ENCODE results near the gene MTCH1. TPM values are rescaled to one million over a fixed set of nuclear protein-coding genes. Genes with fewer than 3 reads are reported as not detected.

MTCH1 gene
- total RNA-seq, 2 experiments from 2014 or later, result 231 to 239 TPM

DNA sequence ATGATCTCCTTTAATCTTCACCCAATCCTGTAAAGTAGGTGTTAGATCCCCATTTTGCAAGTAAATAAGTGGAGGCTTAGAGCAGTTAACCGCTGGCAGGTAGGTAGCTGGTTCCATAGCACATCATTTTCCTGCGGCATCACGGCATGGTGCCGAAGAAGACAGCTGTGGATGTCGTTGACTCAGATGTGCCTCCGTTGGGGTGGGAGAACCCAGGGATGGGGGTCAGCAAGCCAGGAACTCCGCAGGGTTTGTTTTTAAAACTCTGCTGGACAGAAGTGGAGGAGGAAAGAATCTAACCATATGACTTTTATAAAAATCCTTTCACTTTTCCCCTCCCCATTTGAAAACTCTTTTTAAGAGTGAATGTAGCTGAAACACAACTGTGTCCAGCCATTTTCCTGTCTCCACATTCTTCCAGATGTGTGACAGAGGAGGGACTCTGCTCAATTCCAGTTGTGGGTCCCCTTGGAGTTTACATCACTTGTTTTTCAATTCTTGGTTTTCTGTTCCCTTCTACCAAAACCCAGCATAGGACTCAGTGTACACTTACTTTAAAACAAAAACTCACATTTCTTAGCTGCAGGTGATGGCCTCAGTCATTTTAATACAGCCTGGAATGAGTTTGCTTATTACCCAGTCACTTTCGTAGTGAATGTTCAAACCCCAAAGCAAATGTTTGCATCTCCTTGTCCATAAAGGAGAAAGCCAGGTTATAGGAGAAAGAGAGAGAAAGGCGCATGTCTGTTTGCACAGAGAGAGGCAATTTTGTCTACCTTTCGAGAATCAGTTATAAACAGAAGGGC lies 59.1 kb downstream of the MTCH1 start:
- peaks cover 34% of the 10 kb centered on the region for H3K36me3 ChIP-seq (ENCODE audit: insufficient read depth, low read length)
- ChIA-PET CTCF (no interaction called here), POLR2A (no interaction called here)
- TF ChIP-seq, protein P1, sequence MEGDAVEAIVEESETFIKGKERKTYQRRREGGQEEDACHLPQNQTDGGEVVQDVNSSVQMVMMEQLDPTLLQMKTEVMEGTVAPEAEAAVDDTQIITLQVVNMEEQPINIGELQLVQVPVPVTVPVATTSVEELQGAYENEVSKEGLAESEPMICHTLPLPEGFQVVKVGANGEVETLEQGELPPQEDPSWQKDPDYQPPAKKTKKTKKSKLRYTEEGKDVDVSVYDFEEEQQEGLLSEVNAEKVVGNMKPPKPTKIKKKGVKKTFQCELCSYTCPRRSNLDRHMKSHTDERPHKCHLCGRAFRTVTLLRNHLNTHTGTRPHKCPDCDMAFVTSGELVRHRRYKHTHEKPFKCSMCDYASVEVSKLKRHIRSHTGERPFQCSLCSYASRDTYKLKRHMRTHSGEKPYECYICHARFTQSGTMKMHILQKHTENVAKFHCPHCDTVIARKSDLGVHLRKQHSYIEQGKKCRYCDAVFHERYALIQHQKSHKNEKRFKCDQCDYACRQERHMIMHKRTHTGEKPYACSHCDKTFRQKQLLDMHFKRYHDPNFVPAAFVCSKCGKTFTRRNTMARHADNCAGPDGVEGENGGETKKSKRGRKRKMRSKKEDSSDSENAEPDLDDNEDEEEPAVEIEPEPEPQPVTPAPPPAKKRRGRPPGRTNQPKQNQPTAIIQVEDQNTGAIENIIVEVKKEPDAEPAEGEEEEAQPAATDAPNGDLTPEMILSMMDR (IDR thresholded peaks at IDR 0.05), result no peak
- no peaks in the 10 kb centered on the region for H3K9me3 Mint-ChIP-seq
- no peaks in the 10 kb centered on the region for H3K27me3 ChIP-seq (ENCODE audit: control insufficient read depth in 1 of 2, insufficient read depth in 2 of 2, low read length in 2 of 2)
- intact Hi-C loops (cut with DNase I, micrococcal nuclease), result no loop called here
- ATAC-seq (ENCODE audit: poor library complexity), result no peak
- H3K4me1 Mint-ChIP-seq (ENCODE audit: low read depth), result peaks cover 5% of the 10 kb centered on the region
- H3K27me3 Mint-ChIP-seq, result no peaks in the 10 kb centered on the region
- no peak overlapping the region for H3K27ac ChIP-seq (ENCODE audit: low read depth in 1 of 2, low read length in 2 of 2)
- H3K36me3 Mint-ChIP-seq (ENCODE audit: low read depth), result peaks cover 38% of the 10 kb centered on the region
- no peak overlapping the region for H3K4me3 ChIP-seq (ENCODE audit: low read length)
- peaks cover 7% of the 10 kb centered on the region for H3K4me1 ChIP-seq (ENCODE audit: insufficient read depth, low read length)
- H3K27ac Mint-ChIP-seq, result no peak overlapping the region
- no peaks in the 10 kb centered on the region for H3K9me3 ChIP-seq (ENCODE audit: control insufficient read depth in 1 of 2, insufficient read depth in 1 of 2, low read length in 2 of 2)
- no peak overlapping the region for H3K4me3 Mint-ChIP-seq
- DNase-seq, result no peak

DNA sequence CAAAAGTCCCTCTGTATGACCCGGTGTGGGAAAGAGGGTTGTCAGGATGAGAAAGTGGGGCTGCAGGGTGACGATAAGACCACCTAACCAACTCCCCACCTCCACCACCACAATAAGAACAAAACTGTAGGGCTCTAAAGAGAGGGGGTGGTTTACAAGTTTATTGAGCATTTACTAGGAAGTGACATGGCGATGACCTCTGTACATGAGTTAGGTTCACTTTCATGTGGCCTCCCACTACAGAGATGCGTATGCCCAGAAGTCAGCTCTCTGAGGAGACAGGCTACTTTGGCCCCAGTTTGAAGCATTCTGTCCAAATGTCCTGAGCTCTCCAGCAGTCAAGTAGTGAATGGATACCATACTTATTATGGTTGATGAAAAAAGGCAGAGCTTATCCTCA lies 60.2 kb downstream of the MTCH1 start:
- H3K9me3 ChIP-seq (ENCODE audit: control insufficient read depth in 1 of 2, insufficient read depth in 1 of 2, low read length in 2 of 2), result no peaks in the 10 kb centered on the region
- intact Hi-C loops (cut with DNase I, micrococcal nuclease), result no loop called here

DNA sequence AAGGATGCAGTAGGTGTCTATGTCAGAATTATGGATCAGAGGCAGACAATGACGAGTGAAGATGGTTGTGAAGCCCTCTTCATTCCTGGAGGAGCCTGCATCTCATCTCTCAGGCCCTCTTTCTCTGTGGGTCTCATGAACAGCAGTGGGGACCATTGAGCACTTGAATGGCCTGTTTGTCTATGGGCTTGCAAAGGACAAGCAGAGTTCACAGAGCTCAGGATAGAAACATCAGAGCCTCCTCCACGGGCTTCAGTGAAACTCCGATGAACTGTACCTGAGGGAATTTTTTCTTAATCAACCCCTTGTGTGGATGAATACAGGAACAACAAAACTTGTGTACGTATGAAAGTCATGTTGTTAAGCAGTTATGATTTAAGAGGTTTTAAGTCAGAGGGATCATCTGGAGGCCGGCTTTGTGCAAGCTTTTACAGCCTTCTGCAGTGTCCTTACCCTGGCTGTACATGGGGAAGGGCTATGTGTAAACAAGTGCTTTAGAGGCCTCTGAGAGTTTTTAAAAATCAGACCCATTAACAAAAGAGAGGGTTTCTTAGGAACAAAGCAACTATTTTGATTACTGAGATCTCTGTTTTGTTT lies 61.1 kb downstream of the MTCH1 start:
- peaks cover 49% of the 10 kb centered on the region for H3K36me3 ChIP-seq (ENCODE audit: insufficient read depth, low read length)
- intact Hi-C loops (cut with DNase I, micrococcal nuclease), result no loop called here
- no peak overlapping the region for H3K27ac Mint-ChIP-seq

More for the DNA sequence above, 60.2 kb downstream of the MTCH1 start:
- peaks cover 5% of the 10 kb centered on the region for H3K4me1 Mint-ChIP-seq (ENCODE audit: low read depth)
- no peak overlapping the region for H3K27ac ChIP-seq (ENCODE audit: low read depth in 1 of 2, low read length in 2 of 2)
- ChIA-PET POLR2A (no interaction called here), CTCF (no interaction called here)
- no peak overlapping the region for H3K4me3 Mint-ChIP-seq
- no peak overlapping the region for H3K4me3 ChIP-seq (ENCODE audit: low read length)
- H3K36me3 ChIP-seq (ENCODE audit: insufficient read depth, low read length), result peaks cover 40% of the 10 kb centered on the region
- no peak for ATAC-seq (ENCODE audit: poor library complexity)
- H3K27me3 ChIP-seq (ENCODE audit: control insufficient read depth in 1 of 2, insufficient read depth in 2 of 2, low read length in 2 of 2), result no peaks in the 10 kb centered on the region
- H3K27ac Mint-ChIP-seq, result no peak overlapping the region
- peaks cover 7% of the 10 kb centered on the region for H3K4me1 ChIP-seq (ENCODE audit: insufficient read depth, low read length)
- H3K36me3 Mint-ChIP-seq (ENCODE audit: low read depth), result peaks cover 46% of the 10 kb centered on the region
- H3K27me3 Mint-ChIP-seq, result no peaks in the 10 kb centered on the region
- no peak for DNase-seq
- H3K9me3 Mint-ChIP-seq, result no peaks in the 10 kb centered on the region
- TF ChIP-seq, protein P1 (IDR thresholded peaks at IDR 0.05), result no peak

More for the DNA sequence above, 61.1 kb downstream of the MTCH1 start:
- Mint-ChIP-seq H3K4me3 (no peak overlapping the region), H3K4me1 (ENCODE audit: low read depth) (peaks cover 5% of the 10 kb centered on the region), H3K9me3 (no peaks in the 10 kb centered on the region), H3K27me3 (no peaks in the 10 kb centered on the region), H3K36me3 (ENCODE audit: low read depth) (peaks cover 56% of the 10 kb centered on the region)
- no peak overlapping the region for H3K4me3 ChIP-seq (ENCODE audit: low read length)
- ATAC-seq (ENCODE audit: poor library complexity) (no peak), DNase-seq (no peak)
- H3K4me1 ChIP-seq (ENCODE audit: insufficient read depth, low read length), result peaks cover 7% of the 10 kb centered on the region
- CTCF ChIA-PET, result no interaction called here
- POLR2A ChIA-PET, result no interaction called here
- no peaks in the 10 kb centered on the region for H3K27me3 ChIP-seq (ENCODE audit: control insufficient read depth in 1 of 2, insufficient read depth in 2 of 2, low read length in 2 of 2)
- no peak overlapping the region for H3K27ac ChIP-seq (ENCODE audit: low read depth in 1 of 2, low read length in 2 of 2)
- TF ChIP-seq, protein P1 (IDR thresholded peaks at IDR 0.05), result no peak
- no peaks in the 10 kb centered on the region for H3K9me3 ChIP-seq (ENCODE audit: control insufficient read depth in 1 of 2, insufficient read depth in 1 of 2, low read length in 2 of 2)

All from CD4-positive, alpha-beta T cell (primary cell).